Measurements from ENCODE around the gene TMEM163. TPM values are rescaled to one million over a fixed set of nuclear protein-coding genes. Genes with fewer than 3 reads are reported as not detected.

The TMEM163 gene
- total RNA-seq, 1 experiment from 2014 or later: 0.12 TPM

DNA sequence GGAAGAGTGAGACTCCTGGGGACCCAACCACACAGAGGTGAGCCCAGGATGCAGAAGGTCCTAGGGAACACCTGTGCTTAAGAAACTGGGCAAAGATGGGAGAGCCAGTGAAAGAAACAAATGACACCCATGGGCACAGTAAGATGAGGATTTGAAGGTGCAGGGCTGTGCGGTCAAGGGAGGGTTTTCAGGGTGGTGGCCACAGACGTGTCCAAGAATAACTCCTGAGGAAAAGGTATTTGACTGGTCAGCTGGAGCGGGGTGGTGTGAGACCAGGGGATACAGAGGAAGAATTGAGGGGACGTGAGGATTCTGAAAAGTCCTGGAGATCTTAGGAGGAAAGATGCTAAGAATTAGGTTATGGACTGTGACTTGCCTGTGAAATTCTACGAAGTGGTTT lies 142.9 kb downstream of the TMEM163 start:
- no peaks in the 10 kb centered on the region for H3K79me2 ChIP-seq (ENCODE audit: insufficient read depth, low read length)
- no peak overlapping the region for H3K27ac ChIP-seq (ENCODE audit: low read depth, low read length)
- CTCF ChIA-PET: no interaction called here
- no peak overlapping the region for H3K4me3 ChIP-seq (replicated peaks in 1 of 2; ENCODE audit: low read depth in 1 of 2, low read length in 2 of 2)
- intact Hi-C loops (cut with micrococcal nuclease): no loop called here
- no peak overlapping the region for H3K9ac ChIP-seq (ENCODE audit: low read length)
- POLR2A ChIA-PET: no interaction called here
- H3K27me3 ChIP-seq (ENCODE audit: insufficient read depth, low read length): peaks cover 15% of the 10 kb centered on the region; the same call in 1 of the 2 replicates
- H3K36me3 ChIP-seq (ENCODE audit: control insufficient read depth in 1 of 2, insufficient read depth in 2 of 2, low read length in 2 of 2): no peaks in the 10 kb centered on the region
- no peaks in the 10 kb centered on the region for H4K20me1 ChIP-seq (ENCODE audit: insufficient read depth)
- no peak overlapping the region for H3K4me2 ChIP-seq (ENCODE audit: low read length)
- H2AFZ ChIP-seq (ENCODE audit: low read depth, low read length, poor library complexity, severe bottlenecking): no peak overlapping the region
- TF ChIP-seq CEBPB (IDR thresholded peaks at IDR 0.05; ENCODE audit: low read depth): no peak
- no peak for TF ChIP-seq EZH2 (IDR thresholded peaks at IDR 0.05)
- TF ChIP-seq, protein P1, sequence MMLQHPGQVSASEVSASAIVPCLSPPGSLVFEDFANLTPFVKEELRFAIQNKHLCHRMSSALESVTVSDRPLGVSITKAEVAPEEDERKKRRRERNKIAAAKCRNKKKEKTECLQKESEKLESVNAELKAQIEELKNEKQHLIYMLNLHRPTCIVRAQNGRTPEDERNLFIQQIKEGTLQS (IDR thresholded peaks at IDR 0.05): no peak
- no peak for TF ChIP-seq SIN3A (IDR thresholded peaks at IDR 0.05; ENCODE audit: low read depth)
- no peak for TF ChIP-seq FOSL1 (IDR thresholded peaks at IDR 0.05; ENCODE audit: low read depth)
- no peak for TF ChIP-seq TCF7L2 (IDR thresholded peaks at IDR 0.05; ENCODE audit: borderline replicate concordance, extremely low read depth, insufficient read depth, insufficient read length)
- no peak for TF ChIP-seq SP1 (IDR thresholded peaks at IDR 0.05; ENCODE audit: low read depth)
- no peak for TF ChIP-seq JUND (IDR thresholded peaks at IDR 0.05)
- TF ChIP-seq ELF1 (IDR thresholded peaks at IDR 0.05; ENCODE audit: borderline replicate concordance, low read depth): no peak
- RAD21 ChIA-PET (ENCODE audit: low non-redundant PET in 1 of 2, low total read pairs in 2 of 2, uncharacterized antibody in 2 of 2, unreplicated experiment in 2 of 2): no interaction called here
- H3K4me1 ChIP-seq (ENCODE audit: control insufficient read depth in 1 of 2, insufficient read depth in 2 of 2, low read length in 2 of 2): no peaks in the 10 kb centered on the region
- DNase-seq (ENCODE audit: low read depth, low spot score): no peak
- no peak for ATAC-seq
- no peaks in the 10 kb centered on the region for H3K9me2 ChIP-seq (ENCODE audit: insufficient read depth)
- BruUV-seq (replicated peaks): no TSS peak
- no peaks in the 10 kb centered on the region for H3K9me3 ChIP-seq (ENCODE audit: control insufficient read depth in 1 of 2, insufficient read depth in 1 of 2, low read depth in 1 of 2, low read length in 2 of 2)

DNA sequence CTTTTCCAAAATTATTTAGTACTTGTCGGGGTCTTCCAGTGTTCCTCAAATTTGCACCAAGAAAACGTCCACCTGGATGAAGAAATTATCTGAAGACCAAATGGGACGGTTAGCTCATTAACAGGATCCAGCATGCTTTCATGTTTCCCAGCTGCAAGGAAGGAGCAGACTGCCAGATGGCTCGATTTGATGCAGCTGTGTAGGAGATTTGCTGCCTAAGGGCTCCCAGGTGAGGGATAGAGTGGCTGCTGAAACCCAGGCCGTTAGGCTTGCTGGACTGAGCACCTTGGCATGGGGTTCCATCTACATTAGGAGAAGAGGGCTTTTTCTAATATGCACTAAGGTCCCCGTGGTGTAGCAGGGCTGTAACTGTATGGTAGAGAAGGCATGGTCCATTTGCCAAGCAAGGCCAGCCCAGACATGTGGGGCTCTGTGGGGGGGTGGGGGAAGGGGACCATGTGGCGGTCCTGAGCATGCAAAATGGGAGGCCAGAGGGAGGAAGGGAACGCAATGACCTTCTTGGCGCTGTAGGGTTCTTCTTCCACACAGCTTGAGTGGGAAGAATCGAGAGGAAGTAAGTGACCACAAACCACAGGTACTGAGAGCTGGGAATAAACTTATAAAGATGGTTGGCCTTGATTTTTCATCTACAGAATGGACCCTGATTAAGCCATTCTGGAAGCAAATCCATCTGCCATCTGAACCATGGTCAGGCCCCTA lies 144.0 kb downstream of the TMEM163 start:
- Histone ChIP-seq H3K9ac (ENCODE audit: low read length) (no peak overlapping the region), H4K20me1 (ENCODE audit: insufficient read depth) (no peaks in the 10 kb centered on the region), H3K4me2 (ENCODE audit: low read length) (no peak overlapping the region), H3K27me3 (ENCODE audit: insufficient read depth, low read length) (peaks cover 19% of the 10 kb centered on the region; the same call in 1 of the 2 replicates), H3K4me3 (replicated peaks in 1 of 2; ENCODE audit: low read depth in 1 of 2, low read length in 2 of 2) (no peak overlapping the region), H3K79me2 (ENCODE audit: insufficient read depth, low read length) (no peaks in the 10 kb centered on the region), H3K9me2 (ENCODE audit: insufficient read depth) (no peaks in the 10 kb centered on the region), H3K9me3 (ENCODE audit: control insufficient read depth in 1 of 2, insufficient read depth in 1 of 2, low read depth in 1 of 2, low read length in 2 of 2) (no peaks in the 10 kb centered on the region), H3K4me1 (ENCODE audit: control insufficient read depth in 1 of 2, insufficient read depth in 2 of 2, low read length in 2 of 2) (no peaks in the 10 kb centered on the region), H3K27ac (ENCODE audit: low read depth, low read length) (no peak overlapping the region), H2AFZ (ENCODE audit: low read depth, low read length, poor library complexity, severe bottlenecking) (no peak overlapping the region), H3K36me3 (ENCODE audit: control insufficient read depth in 1 of 2, insufficient read depth in 2 of 2, low read length in 2 of 2) (no peaks in the 10 kb centered on the region)
- ChIA-PET CTCF (no interaction called here), RAD21 (ENCODE audit: low non-redundant PET in 1 of 2, low total read pairs in 2 of 2, uncharacterized antibody in 2 of 2, unreplicated experiment in 2 of 2) (no interaction called here), POLR2A (no interaction called here)
- no TSS peak for BruUV-seq (replicated peaks)
- no peak for ATAC-seq
- intact Hi-C loops (cut with micrococcal nuclease): no loop called here
- TF ChIP-seq, protein P2, sequence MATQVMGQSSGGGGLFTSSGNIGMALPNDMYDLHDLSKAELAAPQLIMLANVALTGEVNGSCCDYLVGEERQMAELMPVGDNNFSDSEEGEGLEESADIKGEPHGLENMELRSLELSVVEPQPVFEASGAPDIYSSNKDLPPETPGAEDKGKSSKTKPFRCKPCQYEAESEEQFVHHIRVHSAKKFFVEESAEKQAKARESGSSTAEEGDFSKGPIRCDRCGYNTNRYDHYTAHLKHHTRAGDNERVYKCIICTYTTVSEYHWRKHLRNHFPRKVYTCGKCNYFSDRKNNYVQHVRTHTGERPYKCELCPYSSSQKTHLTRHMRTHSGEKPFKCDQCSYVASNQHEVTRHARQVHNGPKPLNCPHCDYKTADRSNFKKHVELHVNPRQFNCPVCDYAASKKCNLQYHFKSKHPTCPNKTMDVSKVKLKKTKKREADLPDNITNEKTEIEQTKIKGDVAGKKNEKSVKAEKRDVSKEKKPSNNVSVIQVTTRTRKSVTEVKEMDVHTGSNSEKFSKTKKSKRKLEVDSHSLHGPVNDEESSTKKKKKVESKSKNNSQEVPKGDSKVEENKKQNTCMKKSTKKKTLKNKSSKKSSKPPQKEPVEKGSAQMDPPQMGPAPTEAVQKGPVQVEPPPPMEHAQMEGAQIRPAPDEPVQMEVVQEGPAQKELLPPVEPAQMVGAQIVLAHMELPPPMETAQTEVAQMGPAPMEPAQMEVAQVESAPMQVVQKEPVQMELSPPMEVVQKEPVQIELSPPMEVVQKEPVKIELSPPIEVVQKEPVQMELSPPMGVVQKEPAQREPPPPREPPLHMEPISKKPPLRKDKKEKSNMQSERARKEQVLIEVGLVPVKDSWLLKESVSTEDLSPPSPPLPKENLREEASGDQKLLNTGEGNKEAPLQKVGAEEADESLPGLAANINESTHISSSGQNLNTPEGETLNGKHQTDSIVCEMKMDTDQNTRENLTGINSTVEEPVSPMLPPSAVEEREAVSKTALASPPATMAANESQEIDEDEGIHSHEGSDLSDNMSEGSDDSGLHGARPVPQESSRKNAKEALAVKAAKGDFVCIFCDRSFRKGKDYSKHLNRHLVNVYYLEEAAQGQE (IDR thresholded peaks at IDR 0.05; ENCODE audit: low read depth): no peak
- TF ChIP-seq ZFX (IDR thresholded peaks at IDR 0.05) (no peak), EZH2phosphoT487 (IDR thresholded peaks at IDR 0.05; ENCODE audit: borderline replicate concordance) (no peak), EZH2 (IDR thresholded peaks at IDR 0.05) (no peak), FOSL1 (IDR thresholded peaks at IDR 0.05; ENCODE audit: low read depth) (no peak), CBX3 (IDR thresholded peaks at IDR 0.05; ENCODE audit: low read depth) (no peak)
- no peak for DNase-seq (ENCODE audit: low read depth, low spot score)

All from HCT116 (cell line).